ENCODE data around the gene GMCL1. TPM values are rescaled to one million over a fixed set of nuclear protein-coding genes. Genes with fewer than 3 reads are reported as not detected.

GMCL1 gene
- polyA plus RNA-seq, 1 experiment, result 2.1 TPM

GRCh38 chr2:69807821-69808540, 21.5 kb upstream of the GMCL1 start:
- CTCF ChIA-PET, result interaction anchor here (3.0 kb wide), 1 partner anchor 10 kb away, joined by 11 read pairs; no protein-coding TSS in a partner anchor

GRCh38 chr2:69810550-69810949, 18.9 kb upstream of the GMCL1 start:
- no peak for DNase-seq (ENCODE audit: low read depth)
- ChIA-PET POLR2A (no interaction called here), CTCF (interaction anchor here (0.8 to 3.0 kb wide), 5 partner anchors 8 to 91 kb away, joined by 3 to 12 read pairs (median 4); no protein-coding TSS in a partner anchor)
- Histone ChIP-seq H3K36me3 (ENCODE audit: control insufficient read depth, insufficient read depth, low read length) (peaks cover 13% of the 10 kb centered on the region), H3K27me3 (ENCODE audit: control insufficient read depth, insufficient read depth, low read length) (no peaks in the 10 kb centered on the region), H3K4me3 (ENCODE audit: low read depth, low read length) (no peak overlapping the region)
- TF ChIP-seq CTCF (IDR thresholded peaks at IDR 0.05; ENCODE audit: insufficient read depth, low read depth, low read length), result no peak

More at GRCh38 chr2:69807821-69808540, 21.5 kb upstream of the GMCL1 start:
- H3K4me3 ChIP-seq (ENCODE audit: low read depth, low read length), result no peak overlapping the region
- POLR2A ChIA-PET, result no interaction called here
- H3K27me3 ChIP-seq (ENCODE audit: control insufficient read depth, insufficient read depth, low read length), result no peaks in the 10 kb centered on the region
- TF ChIP-seq CTCF (IDR thresholded peaks at IDR 0.05; ENCODE audit: insufficient read depth, low read depth, low read length), result no peak
- no peak for DNase-seq (ENCODE audit: low read depth)
- peaks cover 12% of the 10 kb centered on the region for H3K36me3 ChIP-seq (ENCODE audit: control insufficient read depth, insufficient read depth, low read length)

- H3K27me3 ChIP-seq (ENCODE audit: control insufficient read depth, insufficient read depth, low read length), result no peaks in the 10 kb centered on the region
- POLR2A ChIA-PET, result no interaction called here
- TF ChIP-seq CTCF (IDR thresholded peaks at IDR 0.05; ENCODE audit: insufficient read depth, low read depth, low read length), result no peak
- peaks cover 13% of the 10 kb centered on the region for H3K36me3 ChIP-seq (ENCODE audit: control insufficient read depth, insufficient read depth, low read length)
- CTCF ChIA-PET, result interaction anchor here (0.8 to 11.8 kb wide), 3 partner anchors 74 to 91 kb away, joined by 3 to 257 read pairs (median 4); no protein-coding TSS in a partner anchor
- no peak overlapping the region for H3K4me3 ChIP-seq (ENCODE audit: low read depth, low read length)
- DNase-seq (ENCODE audit: low read depth), result no peak
Observed at GRCh38 chr2:69811018-69811417, 18.4 kb upstream of the GMCL1 start.

GRCh38 chr2:69811591-69811990, 17.9 kb upstream of the GMCL1 start:
- CTCF ChIA-PET, result interaction anchor here (0.8 to 11.8 kb wide), 3 partner anchors 39 to 92 kb away, joined by 3 to 257 read pairs (median 3); no protein-coding TSS in a partner anchor
- no peak for TF ChIP-seq CTCF (IDR thresholded peaks at IDR 0.05; ENCODE audit: insufficient read depth, low read depth, low read length)
- no peaks in the 10 kb centered on the region for H3K27me3 ChIP-seq (ENCODE audit: control insufficient read depth, insufficient read depth, low read length)
- POLR2A ChIA-PET, result no interaction called here
- peaks cover 12% of the 10 kb centered on the region for H3K36me3 ChIP-seq (ENCODE audit: control insufficient read depth, insufficient read depth, low read length)
- no peak overlapping the region for H3K4me3 ChIP-seq (ENCODE audit: low read depth, low read length)
- DNase-seq (ENCODE audit: low read depth), result no peak

- peaks cover 10% of the 10 kb centered on the region for H3K36me3 ChIP-seq (ENCODE audit: control insufficient read depth, insufficient read depth, low read length)
- no peak for DNase-seq (ENCODE audit: low read depth)
- no peak for TF ChIP-seq CTCF (IDR thresholded peaks at IDR 0.05; ENCODE audit: insufficient read depth, low read depth, low read length)
- CTCF ChIA-PET, result interaction anchor here (0.5 to 11.8 kb wide), 14 partner anchors 10 to 96 kb away, joined by 3 to 257 read pairs (median 7); partner anchors contain the start of gene GMCL1
- no peak overlapping the region for H3K4me3 ChIP-seq (ENCODE audit: low read depth, low read length)
- POLR2A ChIA-PET, result no interaction called here
- H3K27me3 ChIP-seq (ENCODE audit: control insufficient read depth, insufficient read depth, low read length), result no peaks in the 10 kb centered on the region
Observed at GRCh38 chr2:69815717-69816116, 13.7 kb upstream of the GMCL1 start.
